K562 (cell line): ENCODE data around the gene TP53I3. TPM values are rescaled to one million over a fixed set of nuclear protein-coding genes. Genes with fewer than 3 reads are reported as not detected.

Experiments used
- E2F8 ChIP-seq: fragments of 450-650 bp; IDR thresholded peaks from 2 replicates; pipeline ENCODE4 v1.7.1; 2018; ENCODE audit warnings: mild to moderate bottlenecking, low read depth; ENCODE audit not compliant: partially characterized antibody
- ESRRA ChIP-seq: fragments of 450-650 bp; IDR thresholded peaks from 2 replicates; pipeline ENCODE4 v1.6.1; 2014; ENCODE audit warnings: low read depth, mild to moderate bottlenecking, moderate library complexity, borderline replicate concordance
- FOXM1 ChIP-seq, 2 experiments: fragments of 450-650 bp in 1 of 2; sonication (generic) in 1 of 2; formaldehyde crosslinking in 1 of 2; IDR thresholded peaks; 2 replicates each; pipeline versions ENCODE4 v1.6.1 to v1.9.0; 2017 to 2022; ENCODE audit warnings: low read depth in 2 of 2, mild to moderate bottlenecking in 2 of 2, missing genetic modification reagents in 1 of 2, moderate library complexity in 1 of 2
- FOXP4 ChIP-seq: sonication (generic); formaldehyde crosslinking; IDR thresholded peaks from 2 replicates; pipeline ENCODE4 v1.8.0; 2022; ENCODE audit warnings: mild to moderate bottlenecking, missing genetic modification reagents, borderline replicate concordance
- FUS ChIP-seq: fragments of 200-400 bp; formaldehyde crosslinking; optimal IDR thresholded peaks from 2 replicates; pipeline ENCODE3; 2017; ENCODE audit warnings: low read depth, low read length
- JUN ChIP-seq, 2 experiments: sonication (generic) in 1 of 2; formaldehyde crosslinking in 1 of 2; IDR thresholded peaks; 2 replicates each; pipeline versions ENCODE4 v1.6.1 to v1.8.0; 2012 to 2022; ENCODE audit warnings: borderline replicate concordance in 2 of 2, mild to moderate bottlenecking in 2 of 2, improper control_type of control experiment in 1 of 2, low read depth in 1 of 2, low read length in 1 of 2, missing genetic modification reagents in 1 of 2
- KDM2B ChIP-seq: fragments of 250-450 bp; sonication (Bioruptor Pico); IDR thresholded peaks from 2 replicates; pipeline ENCODE4 v1.8.0; 2021; ENCODE audit warnings: mild to moderate bottlenecking, moderate library complexity
- KDM4B ChIP-seq, 2 experiments: fragments of 450-650 bp in 1 of 2; sonication (generic) in 1 of 2; IDR thresholded peaks; 2 replicates each; pipeline ENCODE4 v1.6.1; 2016 to 2017; ENCODE audit warnings: borderline replicate concordance in 2 of 2, antibody characterized with exemption in 1 of 2, low read depth in 1 of 2, mild to moderate bottlenecking in 1 of 2
- MLX ChIP-seq, 2 experiments: fragments of 450-650 bp in 1 of 2; sonication (generic) in 1 of 2; formaldehyde crosslinking; conservative IDR thresholded peaks; 2 replicates each; pipeline versions ENCODE4 v1.4.0 to v1.8.1; 2020 to 2022; ENCODE audit warnings: mild to moderate bottlenecking in 1 of 2, missing genetic modification reagents in 1 of 2
- NR2F6 ChIP-seq: fragments of 450-650 bp; formaldehyde crosslinking; IDR thresholded peaks from 2 replicates; pipeline ENCODE4 v1.4.0; 2020; ENCODE audit warnings: mild to moderate bottlenecking
- PREB ChIP-seq: sonication (generic); formaldehyde crosslinking; IDR thresholded peaks from 2 replicates; pipeline ENCODE4 v1.8.1; 2023; ENCODE audit warnings: mild to moderate bottlenecking, missing genetic modification reagents
- PYGO2 ChIP-seq: fragments of 450-650 bp; IDR thresholded peaks from 2 replicates; pipeline ENCODE4 v1.6.1; 2016; ENCODE audit warnings: mild to moderate bottlenecking, missing genetic modification characterization, moderate library complexity, missing compliant biosample characterization
- RFX1 ChIP-seq: fragments of 450-650 bp; IDR thresholded peaks from 2 replicates; pipeline ENCODE4 v1.6.1; 2016; ENCODE audit warnings: mild to moderate bottlenecking, moderate library complexity
- SLC30A9 ChIP-seq: fragments of 250-450 bp; sonication (Bioruptor Pico); IDR thresholded peaks from 2 replicates; pipeline ENCODE4 v1.8.0; 2022; ENCODE audit warnings: mild to moderate bottlenecking, moderate library complexity
- TGIF2 ChIP-seq: sonication (generic); formaldehyde crosslinking; IDR thresholded peaks from 2 replicates; pipeline ENCODE4 v1.8.1; 2022; ENCODE audit warnings: mild to moderate bottlenecking, missing genetic modification reagents, moderate library complexity
- ZC3H11A ChIP-seq: IDR thresholded peaks from 2 replicates; pipeline ENCODE4 v1.6.1; 2012; ENCODE audit warnings: low read depth, low read length, improper control_type of control experiment
- ZNF282 ChIP-seq: sonication (generic); formaldehyde crosslinking; IDR thresholded peaks from 2 replicates; pipeline ENCODE4 v1.8.1; 2023; ENCODE audit warnings: missing genetic modification reagents
- ZNF511 ChIP-seq: sonication (generic); formaldehyde crosslinking; IDR thresholded peaks from 2 replicates; pipeline ENCODE4 v1.8.0; 2022; ENCODE audit warnings: mild to moderate bottlenecking, missing genetic modification reagents
- polyA plus RNA-seq, 8 experiments: library from polyadenylated mRNA; depleted of rRNA in 4 of 8; stranded (reverse) in 5 of 8; unstranded in 3 of 8; fragments of >200 nt; fragmentation: Nextera tagmentation in 2 of 8; fragmentation: Illumina TruSeq in 1 of 8; extraction: Ambion mirVana in 2 of 8; extraction: Trizol in 1 of 8; gene quantifications; 2 replicates each; pipeline versions ENCODE4 v1.2.1 to v1.2.3, GENCODE V29; 2011 to 2014; ENCODE audit warnings: inconsistent platforms in 1 of 8, missing spikeins in 1 of 8
- total RNA-seq, 7 experiments: library from RNA; depleted of rRNA in 6 of 7; stranded (reverse); fragments of >200 nt in 6 of 7; fragmentation: Illumina TruSeq in 2 of 7; extraction: Trizol in 2 of 7; gene quantifications; 2 replicates each; pipeline versions ENCODE4 v1.2.1 to v1.2.3, GENCODE V29; 2011 to 2021; ENCODE audit warnings: low replicate concordance in 1 of 7

Gene TP53I3
- total and polyA plus RNA-seq, 9 of the 15 experiments (the other 6 are each of a cell fraction or from before 2014, with no cell fraction given), result 0.65 to 9.5 (median 5.6) TPM

- TF ChIP-seq NR2F6 (CRISPR knock-in tag), result no peak
- TF ChIP-seq ZC3H11A, result no peak
- 0 out of 2 replicates have a peak, but pooled peaks have one; percentile 44 for TF ChIP-seq FOXM1 (IDR thresholded peaks at IDR 0.05; ENCODE audit: low read depth)
- no peak for TF ChIP-seq FOXM1 (CRISPR knock-in tag; IDR thresholded peaks at IDR 0.05; ENCODE audit: low read depth)
- no peak; the same call in 1 of the 2 replicates for TF ChIP-seq FOXP4 (CRISPR knock-in tag)
- peak; percentile 68 for TF ChIP-seq E2F8
- TF ChIP-seq JUN (IDR thresholded peaks at IDR 0.05; ENCODE audit: borderline replicate concordance, low read depth, low read length), result 0 out of 2 replicates have a peak, but pooled peaks have one; percentile 48
- 0 out of 2 replicates have a peak, but pooled peaks have one; percentile 26 for TF ChIP-seq JUN (CRISPR knock-in tag; IDR thresholded peaks at IDR 0.05; ENCODE audit: borderline replicate concordance)
- no peak for TF ChIP-seq ZNF282
- TF ChIP-seq MLX (CRISPR knock-in tag; conservative IDR thresholded peaks at IDR 0.05), result 0 out of 4 replicates have a peak, but pooled peaks of 1 of the 2 experiments have one; percentile 41
- TF ChIP-seq RFX1, result no peak
- TF ChIP-seq ZNF511 (CRISPR knock-in tag), result no peak
- 0 out of 4 replicates have a peak, but pooled peaks of 1 of the 2 experiments have one; percentile 30 for TF ChIP-seq KDM4B (IDR thresholded peaks at IDR 0.05; ENCODE audit: borderline replicate concordance in 2 of 2, low read depth in 1 of 2)
- peak; percentile 76; the same call in 1 of the 2 replicates for TF ChIP-seq TGIF2 (CRISPR knock-in tag)
- TF ChIP-seq SLC30A9 (CRISPR knock-in tag), result no peak
- no peak for TF ChIP-seq FUS
- TF ChIP-seq PYGO2 (tag), result no peak
- 0 out of 2 replicates have a peak, but pooled peaks have one; percentile 24 for TF ChIP-seq PREB (CRISPR knock-in tag)
- TF ChIP-seq ESRRA, result peak; percentile 28; the same call in 1 of the 2 replicates
- no peak for TF ChIP-seq KDM2B (CRISPR knock-in tag)
These were observed at the start of gene TP53I3 (continued) for GRCh38 chr2:24084386-24085199.
